OCI-LY3 (cell line): ENCODE results near the gene ABL1.

Experiments used
- H2AFZ ChIP-seq: fragments of 200-600, 300-600 bp; shearing (Covaris generic); 2 replicates; pipeline ENCODE4 v1.6.0; 2014; ENCODE audit warnings: antibody characterized with exemption, low read depth, low read length
- H3K27ac ChIP-seq: fragments of 200-600, 300-600 bp; sonication (generic); 2 replicates; pipeline ENCODE4 v1.5.1; 2014; ENCODE audit warnings: mild to moderate bottlenecking, low read length, moderate library complexity, mixed read lengths
- H3K27me3 ChIP-seq: fragments of 200-600, 300-600 bp; sonication (generic); 2 replicates; pipeline ENCODE4 v1.6.1; 2014; ENCODE audit warnings: low read depth, low read length, mixed read lengths
- H3K36me3 ChIP-seq: fragments of 200-600, 300-600 bp; sonication (generic); replicated peaks from 2 replicates; pipeline ENCODE3; 2014; ENCODE audit warnings: low read depth, low read length, mixed read lengths
- H3K4me1 ChIP-seq: fragments of 300-600, 200-600 bp; sonication (generic); 2 replicates; pipeline ENCODE4 v1.6.1; 2014; ENCODE audit warnings: low read length, mixed read lengths
- H3K4me2 ChIP-seq: fragments of 200-600, 300-600 bp; sonication (generic); 2 replicates; pipeline ENCODE4 v1.6.1; 2014; ENCODE audit warnings: low read length, mixed read lengths
- H3K4me3 ChIP-seq: fragments of 300-600, 200-600 bp; sonication (generic); 2 replicates; pipeline ENCODE4 v1.5.1; 2014; ENCODE audit warnings: antibody characterized with exemption, mild to moderate bottlenecking, low read length, moderate library complexity
- H3K79me2 ChIP-seq: fragments of 300-600, 200-600 bp; shearing (Covaris generic); 2 replicates; pipeline ENCODE4 v1.6.1; 2014; ENCODE audit warnings: mild to moderate bottlenecking, low read length, mixed read lengths
- H3K9ac ChIP-seq: fragments of 300-600, 200-600 bp; shearing (Covaris generic); 2 replicates; pipeline ENCODE4 v1.6.0; 2014; ENCODE audit warnings: mild to moderate bottlenecking, low read length, moderate library complexity
- H3K9me3 ChIP-seq: fragments of 200-600, 300-600 bp; shearing (Covaris generic); 2 replicates; pipeline ENCODE4 v1.6.1; 2014; ENCODE audit warnings: low read length, mixed read lengths; ENCODE audit not compliant: insufficient read depth
- H4K20me1 ChIP-seq: fragments of 200-600, 300-600 bp; sonication (generic); 2 replicates; pipeline ENCODE4 v1.6.1; 2016; ENCODE audit warnings: low read length, mixed read lengths; ENCODE audit not compliant: insufficient read depth
- CTCF ChIP-seq: fragments of 200-600, 300-600 bp; sonication (generic); IDR thresholded peaks from 2 replicates; pipeline ENCODE4 v1.5.1; 2014; ENCODE audit warnings: antibody characterized with exemption, low read length, low read depth
- EZH2phosphoT487 ChIP-seq: fragments of 200-600 bp; shearing (Covaris generic); IDR thresholded peaks from 2 replicates; pipeline ENCODE4 v1.6.1; 2018; ENCODE audit warnings: antibody characterized with exemption, mixed run types, low read depth

Gene ABL1

GRCh38 chr9:130870491-130871381 lies 35.7 kb downstream of the ABL1 start:
- H3K4me3 ChIP-seq: peak overlapping the region; percentile 50
- H3K27ac ChIP-seq: peak overlapping the region; percentile 85
- no peaks in the 10 kb centered on the region for H3K27me3 ChIP-seq
- peak overlapping the region; percentile 44; the same call in 1 of the 2 replicates for H3K9ac ChIP-seq
- no peaks in the 10 kb centered on the region for H3K9me3 ChIP-seq
- peaks cover 12% of the 10 kb centered on the region; the same call in 1 of the 2 replicates for H3K79me2 ChIP-seq
- peaks cover 32% of the 10 kb centered on the region for H3K4me1 ChIP-seq
- peak overlapping the region; percentile 71 for H3K4me2 ChIP-seq
- TF ChIP-seq EZH2phosphoT487 (no peak), CTCF (no peak)
- H3K36me3 ChIP-seq: peaks cover 51% of the 10 kb centered on the region
- no peak overlapping the region for H2AFZ ChIP-seq
- peaks cover 40% of the 10 kb centered on the region for H4K20me1 ChIP-seq

DNA sequence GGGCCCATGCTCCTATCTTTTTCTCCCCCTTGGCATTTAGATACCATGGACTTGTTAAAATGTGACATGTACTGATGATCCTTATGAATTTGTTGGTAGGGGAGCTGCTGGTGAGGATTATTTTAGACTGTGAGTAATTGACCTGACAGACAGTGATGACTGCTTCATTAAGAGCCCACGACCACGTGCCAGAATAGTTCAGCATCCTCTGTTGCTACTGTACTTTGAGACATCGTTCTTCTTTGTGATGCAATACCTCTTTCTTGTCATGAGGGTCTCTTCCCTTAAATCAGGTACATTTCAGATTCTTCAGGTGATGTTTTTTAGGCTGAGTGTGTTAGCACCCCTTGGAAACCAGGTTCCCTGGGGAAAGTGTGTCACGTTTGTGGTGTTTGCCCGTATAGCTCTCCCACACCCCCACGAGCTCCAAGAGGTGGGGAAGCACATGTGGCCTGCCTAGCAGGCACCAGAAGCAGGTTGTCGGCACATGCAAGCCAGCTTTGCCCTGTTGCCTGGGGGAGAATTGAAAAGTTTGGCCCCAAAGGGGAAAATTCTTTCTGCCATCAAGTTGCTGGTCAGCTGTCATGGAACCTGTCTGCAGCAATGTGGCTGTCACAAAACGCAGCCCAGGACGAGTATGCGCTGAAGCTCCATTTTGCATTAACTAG lies 36.5 kb downstream of the ABL1 start:
- peak overlapping the region; percentile 44; the same call in 1 of the 2 replicates for H3K9ac ChIP-seq
- TF ChIP-seq EZH2phosphoT487 (no peak), CTCF (no peak)
- H3K27me3 ChIP-seq: no peaks in the 10 kb centered on the region
- H4K20me1 ChIP-seq: peaks cover 34% of the 10 kb centered on the region
- H3K9me3 ChIP-seq: no peaks in the 10 kb centered on the region
- peak overlapping the region; percentile 85 for H3K27ac ChIP-seq
- H3K4me3 ChIP-seq: peak overlapping the region; percentile 50
- no peak overlapping the region for H2AFZ ChIP-seq
- H3K79me2 ChIP-seq: peaks cover 12% of the 10 kb centered on the region; the same call in 1 of the 2 replicates
- peaks cover 32% of the 10 kb centered on the region for H3K4me1 ChIP-seq
- H3K36me3 ChIP-seq: peaks cover 54% of the 10 kb centered on the region
- H3K4me2 ChIP-seq: peak overlapping the region; percentile 71

DNA sequence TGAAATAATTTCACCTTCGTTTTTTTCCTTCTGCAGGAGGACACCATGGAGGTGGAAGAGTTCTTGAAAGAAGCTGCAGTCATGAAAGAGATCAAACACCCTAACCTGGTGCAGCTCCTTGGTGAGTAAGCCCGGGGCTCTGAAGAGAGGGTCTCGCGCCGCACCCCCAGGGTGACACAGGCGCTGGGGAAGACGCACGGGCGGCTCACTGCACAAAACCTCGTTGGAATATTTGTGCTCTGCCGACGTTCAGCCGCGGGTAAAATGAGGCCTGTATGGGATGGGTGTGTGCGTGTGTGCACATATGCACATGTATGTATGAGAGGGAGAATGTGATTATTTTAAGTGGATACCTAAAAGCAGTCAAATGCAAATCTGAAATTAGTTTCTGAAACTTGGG lies 37.0 kb downstream of the ABL1 start:
- no peak overlapping the region for H3K4me3 ChIP-seq
- H3K79me2 ChIP-seq: peaks cover 12% of the 10 kb centered on the region; the same call in 1 of the 2 replicates
- no peaks in the 10 kb centered on the region for H3K27me3 ChIP-seq
- no peak overlapping the region for H3K27ac ChIP-seq
- H4K20me1 ChIP-seq: peaks cover 28% of the 10 kb centered on the region
- no peak overlapping the region for H2AFZ ChIP-seq
- H3K4me2 ChIP-seq: no peak overlapping the region
- no peak for TF ChIP-seq EZH2phosphoT487
- no peak for TF ChIP-seq CTCF
- H3K36me3 ChIP-seq: peaks cover 52% of the 10 kb centered on the region
- H3K9ac ChIP-seq: no peak overlapping the region
- H3K9me3 ChIP-seq: no peaks in the 10 kb centered on the region
- H3K4me1 ChIP-seq: peaks cover 32% of the 10 kb centered on the region

DNA sequence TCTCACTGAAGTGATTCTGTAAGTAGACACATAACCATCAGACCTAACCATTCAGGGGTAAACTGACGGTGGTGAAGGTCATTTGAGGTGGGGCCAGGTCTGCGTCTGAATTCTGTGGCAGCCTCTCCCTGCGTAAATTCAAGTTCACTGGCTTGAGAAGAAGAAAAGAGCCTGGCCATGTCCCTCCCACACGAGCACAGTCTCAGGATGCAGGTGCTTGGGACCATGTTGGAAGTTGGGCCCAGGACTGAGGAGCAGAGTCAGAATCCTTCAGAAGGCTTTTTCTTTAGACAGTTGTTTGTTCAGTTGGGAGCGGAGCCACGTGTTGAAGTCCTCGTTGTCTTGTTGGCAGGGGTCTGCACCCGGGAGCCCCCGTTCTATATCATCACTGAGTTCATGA lies 37.5 kb downstream of the ABL1 start:
- Histone ChIP-seq H3K36me3 (peaks cover 48% of the 10 kb centered on the region), H3K9ac (no peak overlapping the region), H3K4me1 (peaks cover 32% of the 10 kb centered on the region), H3K4me2 (no peak overlapping the region), H2AFZ (no peak overlapping the region), H3K4me3 (no peak overlapping the region), H4K20me1 (peaks cover 24% of the 10 kb centered on the region), H3K27ac (no peak overlapping the region), H3K9me3 (no peaks in the 10 kb centered on the region), H3K27me3 (no peaks in the 10 kb centered on the region), H3K79me2 (peaks cover 10% of the 10 kb centered on the region; the same call in 1 of the 2 replicates)
- no peak for TF ChIP-seq EZH2phosphoT487
- no peak for TF ChIP-seq CTCF
